Naive thymus-derived CD4-positive, alpha-beta T cell (primary cell): Measurements from ENCODE around the gene NFKB2. TPM values are rescaled to one million over a fixed set of nuclear protein-coding genes. Genes with fewer than 3 reads are reported as not detected.

Source experiments
- ATAC-seq: fragments of 150-1000 bp; cut with Tn5 transposase; 2 replicates; pipeline ENCODE4 v1.10.0; 2021; ENCODE audit warnings: mild to moderate bottlenecking, moderate library complexity
- CTCF ChIA-PET: fragments of 350-600 bp; sonication (Branson Sonifier 250); formaldehyde crosslinking; loops from one replicate; lab custom pipeline; 2021; ENCODE audit warnings: antibody characterized with exemption; lab: Charles Lee
- POLR2A ChIA-PET: fragments of 350-600 bp; sonication (Branson Sonifier 250); formaldehyde crosslinking; loops from one replicate; lab custom pipeline; 2021; ENCODE audit warnings: antibody characterized with exemption, inconsistent platforms; lab: Charles Lee
- DNase-seq, 9 donors: peaks; one replicate each; pipeline versions ENCODE4 v3.0.0 to v3.0.0-alpha.2; 2020 to 2022; ENCODE audit warnings: mixed read lengths in 1 of 9
- H3K27ac ChIP-seq: one replicate; pipeline ENCODE4 v1.7.0; 2013; ENCODE audit warnings: mild to moderate bottlenecking, low read depth, low read length, moderate library complexity
- H3K27me3 ChIP-seq, 2 donors: one replicate each; pipeline ENCODE4 v1.7.0; 2013; ENCODE audit warnings: low read length in 2 of 2, mild to moderate bottlenecking in 2 of 2, moderate library complexity in 2 of 2; ENCODE audit not compliant: control insufficient read depth in 2 of 2, insufficient read depth in 2 of 2
- H3K36me3 ChIP-seq, 3 experiments: 1 replicate in 2 of 3; 2 replicates in 1 of 3; pipeline ENCODE4 v1.7.0; 2013; ENCODE audit warnings: low read length in 3 of 3, mild to moderate bottlenecking in 3 of 3, moderate library complexity in 1 of 3; ENCODE audit not compliant: insufficient read depth in 3 of 3, control insufficient read depth in 2 of 3
- H3K4me1 ChIP-seq, 2 donors: one replicate each; pipeline ENCODE4 v1.7.0; 2013; ENCODE audit warnings: low read length in 2 of 2, mild to moderate bottlenecking in 2 of 2, moderate library complexity in 1 of 2; ENCODE audit not compliant: control insufficient read depth in 2 of 2, insufficient read depth in 2 of 2
- H3K4me3 ChIP-seq: 2 replicates; pipeline ENCODE4 v1.7.0; 2013; ENCODE audit warnings: mild to moderate bottlenecking, low read length
- H3K9me3 ChIP-seq, 3 experiments: 1 replicate in 2 of 3; 2 replicates in 1 of 3; pipeline ENCODE4 v1.7.0; 2013; ENCODE audit warnings: low read length in 3 of 3; ENCODE audit not compliant: control insufficient read depth in 2 of 3
- H3K27ac Mint-ChIP-seq, 9 donors: one replicate each; pipeline ENCODE4 v1.8.0; 2020 to 2022; ENCODE audit warnings: mixed read lengths in 9 of 9, mild to moderate bottlenecking in 8 of 9, moderate library complexity in 5 of 9, inconsistent platforms in 2 of 9
- H3K27me3 Mint-ChIP-seq, 5 donors: one replicate each; pipeline ENCODE4 v1.8.0; 2021 to 2022; ENCODE audit warnings: mixed read lengths in 5 of 5, mild to moderate bottlenecking in 1 of 5
- H3K36me3 Mint-ChIP-seq, 5 donors: one replicate each; pipeline ENCODE4 v1.8.0; 2020 to 2022; ENCODE audit warnings: mixed read lengths in 5 of 5, mild to moderate bottlenecking in 3 of 5, inconsistent platforms in 1 of 5
- H3K4me1 Mint-ChIP-seq, 7 donors: one replicate each; pipeline ENCODE4 v1.8.0; 2020 to 2022; ENCODE audit warnings: mixed read lengths in 7 of 7, mild to moderate bottlenecking in 3 of 7, inconsistent platforms in 1 of 7
- H3K4me3 Mint-ChIP-seq, 10 donors: one replicate each; pipeline ENCODE4 v1.8.0; 2020 to 2022; ENCODE audit warnings: mild to moderate bottlenecking in 10 of 10, mixed read lengths in 10 of 10, moderate library complexity in 6 of 10, inconsistent platforms in 2 of 10
- H3K9me3 Mint-ChIP-seq, 11 donors: one replicate each; pipeline ENCODE4 v1.8.0; 2020 to 2022; ENCODE audit warnings: mixed read lengths in 11 of 11, mild to moderate bottlenecking in 4 of 11, inconsistent platforms in 1 of 11, moderate library complexity in 1 of 11
- intact Hi-C, 2 donors: fragments of 100-400 bp; cut with micrococcal nuclease; formaldehyde crosslinking; loops; one replicate each; pipeline ENCODE4 v1.15.1; 2023
- polyA plus RNA-seq, 2 donors: library from polyadenylated mRNA; unstranded; fragments of 300-500 nt; fragmentation: Illumina TruSeq; gene quantifications; one replicate each; pipeline ENCODE4 v1.2.3, GENCODE V29; 2021
- total RNA-seq, 6 experiments: library from RNA in 5 of 6; stranded (reverse) in 5 of 6; gene quantifications; 1 replicate in 5 of 6; 2 replicates in 1 of 6; pipeline ENCODE4 v1.2.3 and lab custom pipeline; 2021 to 2026

The NFKB2 gene
- total and polyA plus RNA-seq, 7 experiments from 2014 or later, result 8.7 to 271 (median 147) TPM

DNA sequence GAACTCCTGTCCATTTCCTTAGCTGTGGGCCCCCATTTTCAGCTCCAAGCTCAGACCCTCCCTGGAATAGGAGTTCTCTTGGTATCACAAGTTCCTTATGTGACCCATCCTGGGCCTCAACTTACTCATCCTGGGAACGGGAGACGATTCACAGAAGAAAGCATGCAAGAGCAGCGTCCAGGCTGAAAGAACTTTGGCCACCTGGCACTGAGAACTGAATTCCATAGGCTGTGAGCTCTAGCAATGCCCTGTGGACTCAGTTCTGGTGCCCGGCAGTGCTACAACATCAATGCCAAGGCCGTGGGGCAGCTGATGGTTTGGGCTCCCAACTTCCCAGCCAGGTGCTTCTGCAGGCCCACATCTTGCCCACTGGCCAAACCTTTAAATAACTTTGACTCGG, 40.8 kb downstream of the NFKB2 start:
- Histone ChIP-seq H3K4me1 (peaks cover 28 to 51% of the 10 kb centered on the region in 2 donors), H3K9me3 (no peaks in the 10 kb centered on the region), H3K27me3 (no peaks in the 10 kb centered on the region), H3K27ac (peak overlapping the region; percentile 80), H3K36me3 (no peaks in the 10 kb centered on the region), H3K4me3 (peak overlapping the region; percentile 72)
- Mint-ChIP-seq H3K27me3 (no peaks in the 10 kb centered on the region), H3K36me3 (peaks cover 0 to 12% (median 0%) of the 10 kb centered on the region in 5 donors), H3K4me3 (peak overlapping the region; percentile 74 to 95 (median 90)), H3K9me3 (peaks cover 0 to 6% (median 0%) of the 10 kb centered on the region in 11 donors), H3K4me1 (peaks cover 44 to 72% (median 60%) of the 10 kb centered on the region in 7 donors), H3K27ac (peak overlapping the region; percentile 78 to 96 (median 91))
- CTCF ChIA-PET, result interaction anchor here (0.8 to 1.2 kb wide), 2 partner anchors 16 to 39 kb away, joined by 3 to 4 read pairs; partner anchors contain the start of gene FBXL15
- no peak for DNase-seq
- POLR2A ChIA-PET, result interaction anchor here (0.6 to 8.1 kb wide), 9 partner anchors 10 to 384 kb away, joined by 3 to 157 read pairs (median 3); partner anchors contain the start of genes C10orf95, FBXL15 and NFKB2
- no peak for ATAC-seq
- intact Hi-C loops, result loop anchor here in 1 of 2 donors (10.0 kb wide), 1 partner anchor 622 kb away; the partner anchor contains the start of gene OGA

DNA sequence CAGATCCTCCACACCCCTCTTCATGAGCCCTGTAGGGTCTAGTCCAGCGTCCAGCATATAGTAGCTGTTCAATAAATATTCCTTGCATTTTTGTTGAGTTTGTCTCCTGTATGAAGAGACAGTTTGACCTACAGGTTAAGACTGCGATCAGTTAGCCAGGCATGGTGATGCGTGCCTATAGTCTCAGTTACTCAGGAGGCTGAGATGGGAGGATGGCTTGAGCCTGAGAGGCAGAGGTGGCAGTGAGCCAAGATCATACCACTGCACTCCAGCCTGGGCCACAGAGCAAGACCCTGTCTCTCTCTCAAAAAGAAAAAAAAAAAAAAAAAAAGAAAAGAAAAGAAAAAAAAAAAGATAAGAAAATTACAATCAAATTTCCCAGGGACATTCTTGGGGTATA, 42.0 kb downstream of the NFKB2 start:
- peaks cover 0 to 5% (median 0%) of the 10 kb centered on the region in 11 donors for H3K9me3 Mint-ChIP-seq
- no peak overlapping the region for H3K27ac ChIP-seq
- intact Hi-C loops, result loop anchor here in 1 of 2 donors (10.0 kb wide), 1 partner anchor 623 kb away; the partner anchor contains the start of gene OGA
- H3K4me3 ChIP-seq, result no peak overlapping the region
- no peak for ATAC-seq
- DNase-seq, result no peak
- ChIA-PET POLR2A (interaction anchor here (8.1 kb wide), 1 partner anchor 15 kb away, joined by 133 read pairs; the partner anchor contains the start of gene FBXL15), CTCF (no interaction called here)
- H3K4me1 Mint-ChIP-seq, result peaks cover 41 to 64% (median 53%) of the 10 kb centered on the region in 7 donors
- peak overlapping the region; percentile 72 to 94 (median 87) for H3K4me3 Mint-ChIP-seq
- H3K36me3 Mint-ChIP-seq, result peaks cover 0 to 12% (median 0%) of the 10 kb centered on the region in 5 donors
- H3K27me3 ChIP-seq, result no peaks in the 10 kb centered on the region
- no peaks in the 10 kb centered on the region for H3K36me3 ChIP-seq
- H3K4me1 ChIP-seq, result peaks cover 19 to 41% of the 10 kb centered on the region in 2 donors
- H3K27ac Mint-ChIP-seq, result peak overlapping the region in 8 of 9 donors; percentile 13 to 95 (median 77)
- H3K9me3 ChIP-seq, result no peaks in the 10 kb centered on the region
- H3K27me3 Mint-ChIP-seq, result no peaks in the 10 kb centered on the region

GRCh38 chr10:102438374-102438773, 42.9 kb downstream of the NFKB2 start:
- intact Hi-C loops, result loop anchor here in 1 of 2 donors (10.0 kb wide), 1 partner anchor 624 kb away; the partner anchor contains the start of gene OGA
- POLR2A ChIA-PET, result no interaction called here
- ATAC-seq, result no peak
- no peak for DNase-seq
- no peaks in the 10 kb centered on the region for H3K27me3 ChIP-seq
- H3K4me3 ChIP-seq, result no peak overlapping the region
- peaks cover 19 to 35% of the 10 kb centered on the region in 2 donors for H3K4me1 ChIP-seq
- no peaks in the 10 kb centered on the region for H3K9me3 ChIP-seq
- peak overlapping the region; percentile 22 for H3K27ac ChIP-seq
- Mint-ChIP-seq H3K4me1 (peaks cover 33 to 55% (median 46%) of the 10 kb centered on the region in 7 donors), H3K27ac (peak overlapping the region in 6 of 9 donors; percentile 5 to 95 (median 62)), H3K36me3 (peaks cover 0 to 12% (median 0%) of the 10 kb centered on the region in 5 donors), H3K27me3 (no peaks in the 10 kb centered on the region), H3K9me3 (no peaks in the 10 kb centered on the region), H3K4me3 (peak overlapping the region in 5 of 10 donors; percentile 26 to 93 (median 82))
- H3K36me3 ChIP-seq, result no peaks in the 10 kb centered on the region
- CTCF ChIA-PET, result no interaction called here

DNA sequence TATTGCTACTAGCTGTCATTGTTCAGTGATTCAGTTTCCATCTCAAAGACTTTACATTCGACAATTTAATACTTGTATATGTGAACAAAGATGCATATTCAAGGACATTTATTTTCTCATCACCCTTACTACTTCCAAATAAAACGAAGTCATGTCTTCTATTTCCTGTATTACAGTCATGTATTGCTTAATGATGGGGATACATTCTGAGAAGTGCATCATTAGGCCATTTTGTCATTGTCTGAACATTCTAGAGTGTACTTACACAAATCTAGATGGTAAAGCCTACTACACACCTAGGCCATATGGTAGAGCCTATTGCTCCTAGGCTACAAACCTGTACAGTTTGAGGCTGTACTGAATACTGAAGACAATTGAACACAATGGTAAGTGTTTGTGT, 49.3 kb downstream of the NFKB2 start:
- H3K4me1 ChIP-seq, result peaks cover 5 to 6% of the 10 kb centered on the region in 2 donors
- H3K9me3 Mint-ChIP-seq, result no peaks in the 10 kb centered on the region
- H3K36me3 ChIP-seq, result no peaks in the 10 kb centered on the region
- peaks cover 6 to 31% (median 9%) of the 10 kb centered on the region in 7 donors for H3K4me1 Mint-ChIP-seq
- no peak overlapping the region for H3K4me3 ChIP-seq
- H3K36me3 Mint-ChIP-seq, result peaks cover 0 to 3% (median 0%) of the 10 kb centered on the region in 5 donors
- intact Hi-C loops, result no loop called here
- no peaks in the 10 kb centered on the region for H3K27me3 ChIP-seq
- POLR2A ChIA-PET, result no interaction called here
- H3K27ac ChIP-seq, result no peak overlapping the region
- ATAC-seq (no peak), DNase-seq (no peak)
- H3K27ac Mint-ChIP-seq, result no peak overlapping the region
- CTCF ChIA-PET, result no interaction called here
- H3K9me3 ChIP-seq, result no peaks in the 10 kb centered on the region
- H3K4me3 Mint-ChIP-seq, result no peak overlapping the region
- H3K27me3 Mint-ChIP-seq, result no peaks in the 10 kb centered on the region

- Histone ChIP-seq H3K4me3 (peak overlapping the region; percentile 88), H3K4me1 (peaks cover 12 to 14% of the 10 kb centered on the region in 2 donors), H3K27ac (peak overlapping the region; percentile 90), H3K9me3 (no peaks in the 10 kb centered on the region), H3K36me3 (peaks cover 0 to 3% (median 0%) of the 10 kb centered on the region in 3 experiments), H3K27me3 (no peaks in the 10 kb centered on the region)
- H3K27ac Mint-ChIP-seq, result peak overlapping the region; percentile 81 to 97 (median 95)
- H3K9me3 Mint-ChIP-seq, result no peaks in the 10 kb centered on the region
- H3K36me3 Mint-ChIP-seq, result peaks cover 0 to 12% (median 4%) of the 10 kb centered on the region in 5 donors
- POLR2A ChIA-PET, result interaction anchor here (0.6 to 6.7 kb wide), 16 partner anchors 8 to 294 kb away, joined by 3 to 157 read pairs (median 8); partner anchors contain the start of genes ACTR1A, CUEDC2, FBXL15 and NFKB2
- peaks cover 14 to 37% (median 27%) of the 10 kb centered on the region in 7 donors for H3K4me1 Mint-ChIP-seq
- peak overlapping the region; percentile 89 to 97 (median 94) for H3K4me3 Mint-ChIP-seq
- DNase-seq (peak; percentile 46 to 89 (median 81)), ATAC-seq (peak; percentile 76)
- intact Hi-C loops, result loop anchor here (1.0 to 5.0 kb wide), 13 partner anchors 12 to 392 kb away; partner anchors contain the start of genes ACTR1A (in 2 of the 2), CUEDC2 (in 2 of the 2), NOLC1 (in 2 of the 2) and ARMH3 (in 1 of the 2)
- CTCF ChIA-PET, result interaction anchor here (0.5 to 2.6 kb wide), 10 partner anchors 15 to 255 kb away, joined by 3 to 9 read pairs (median 4); partner anchors contain the start of gene CUEDC2
- no peaks in the 10 kb centered on the region for H3K27me3 Mint-ChIP-seq
Measured at GRCh38 chr10:102449321-102450123, 54.0 kb downstream of the NFKB2 start.

DNA sequence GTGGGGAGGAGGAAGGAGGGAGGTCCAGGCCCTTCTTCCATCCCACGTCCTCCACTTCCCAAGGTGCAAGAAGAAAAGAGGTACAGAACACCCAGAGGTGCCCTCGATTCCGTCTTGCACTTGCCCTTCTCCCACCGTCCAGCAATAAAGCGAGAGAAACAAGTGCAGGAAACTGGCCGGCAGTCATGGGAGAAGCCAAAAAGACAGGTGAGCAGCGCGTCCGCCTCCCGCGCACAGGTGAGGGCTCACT, 54.5 kb downstream of the NFKB2 start:
- H3K9me3 ChIP-seq, result no peaks in the 10 kb centered on the region
- H3K36me3 ChIP-seq, result peaks cover 0 to 3% (median 0%) of the 10 kb centered on the region in 3 experiments
- H3K27me3 ChIP-seq, result no peaks in the 10 kb centered on the region
- H3K27me3 Mint-ChIP-seq, result no peaks in the 10 kb centered on the region
- peak overlapping the region; percentile 89 to 97 (median 94) for H3K4me3 Mint-ChIP-seq
- ATAC-seq, result no peak
- peaks cover 0 to 9% (median 4%) of the 10 kb centered on the region in 5 donors for H3K36me3 Mint-ChIP-seq
- intact Hi-C loops, result loop anchor here (1.0 to 5.0 kb wide), 13 partner anchors 11 to 393 kb away; partner anchors contain the start of genes ACTR1A (in 2 of the 2), CUEDC2 (in 2 of the 2), ARMH3 (in 1 of the 2) and GBF1 (in 1 of the 2)
- peak overlapping the region; percentile 81 to 97 (median 95) for H3K27ac Mint-ChIP-seq
- CTCF ChIA-PET, result interaction anchor here (0.5 to 2.6 kb wide), 11 partner anchors 15 to 256 kb away, joined by 3 to 9 read pairs (median 4); partner anchors contain the start of genes CUEDC2 and FBXL15
- POLR2A ChIA-PET, result interaction anchor here (0.6 to 6.7 kb wide), 20 partner anchors 9 to 293 kb away, joined by 3 to 157 read pairs (median 6); partner anchors contain the start of genes ACTR1A, CUEDC2, FBXL15 and NFKB2
- no peaks in the 10 kb centered on the region for H3K9me3 Mint-ChIP-seq
- DNase-seq, result no peak
- H3K4me3 ChIP-seq, result peak overlapping the region; percentile 88
- H3K4me1 Mint-ChIP-seq, result peaks cover 14 to 36% (median 27%) of the 10 kb centered on the region in 7 donors
- peaks cover 12 to 14% of the 10 kb centered on the region in 2 donors for H3K4me1 ChIP-seq
- peak overlapping the region; percentile 90 for H3K27ac ChIP-seq
